IMR-90 (cell line): ENCODE measurements around the gene AHDC1. TPM values are rescaled to one million over a fixed set of nuclear protein-coding genes. Genes with fewer than 3 reads are reported as not detected.

Source experiments
- ATAC-seq: fragments of 200-7000 bp; cut with Tn5 transposase; 2 replicates; pipeline ENCODE4 v1.9.1; 2020; ENCODE audit warnings: low read depth, mild to moderate bottlenecking, moderate library complexity
- BruUV-seq: library from RNA; stranded (reverse); fragments of 400-500 nt; replicated peaks from 2 replicates; lab custom pipeline; 2021; lab: Mats Ljungman, UMichigan
- CTCF ChIA-PET: fragments of 300-600 bp; formaldehyde crosslinking; extraction: SDS; loops from one replicate; lab custom pipeline; 2021; ENCODE audit warnings: antibody characterized with exemption; lab: Yijun Ruan, JAX
- POLR2A ChIA-PET: fragments of 300-600 bp; sonication (Branson Sonifier 250); formaldehyde crosslinking; loops from one replicate; lab custom pipeline; 2022; ENCODE audit warnings: antibody characterized with exemption; ENCODE audit not compliant: unreplicated experiment; lab: Charles Lee
- DNase-seq: peaks from one replicate; pipeline ENCODE4 v3.0.0; 2013
- H2AFZ ChIP-seq: replicated peaks from 2 replicates; pipeline ENCODE3; 2013; ENCODE audit warnings: low read length, mild to moderate bottlenecking; ENCODE audit not compliant: poor library complexity
- H2AK5ac ChIP-seq: 2 replicates; pipeline ENCODE4 v1.6.1; 2013; ENCODE audit warnings: low read depth, low read length, inconsistent platforms
- H2AK9ac ChIP-seq: replicated peaks from 2 replicates; pipeline ENCODE3; 2013; ENCODE audit warnings: mild to moderate bottlenecking, low read depth, low read length, moderate library complexity; ENCODE audit not compliant: poor library complexity
- H2BK120ac ChIP-seq: 2 replicates; pipeline ENCODE4 v1.6.1; 2013; ENCODE audit warnings: low read depth, low read length, inconsistent platforms
- H2BK15ac ChIP-seq: 3 replicates; pipeline ENCODE4 v1.6.1; 2013; ENCODE audit warnings: low read depth, low read length, inconsistent platforms
- H2BK20ac ChIP-seq: 2 replicates; pipeline ENCODE4 v1.6.1; 2013; ENCODE audit warnings: low read depth, mild to moderate bottlenecking, inconsistent platforms, low read length, moderate library complexity
- H2BK5ac ChIP-seq: 2 replicates; pipeline ENCODE4 v1.6.1; 2013; ENCODE audit warnings: mild to moderate bottlenecking, low read depth, low read length, inconsistent platforms; ENCODE audit not compliant: poor library complexity, severe bottlenecking
- H3K14ac ChIP-seq: replicated peaks from 2 replicates; pipeline ENCODE4 v1.6.1; 2013; ENCODE audit warnings: low read depth, low read length, inconsistent platforms
- H3K18ac ChIP-seq: 2 replicates; pipeline ENCODE4 v1.6.1; 2013; ENCODE audit warnings: low read depth, low read length, control low read depth
- H3K23ac ChIP-seq: 2 replicates; pipeline ENCODE4 v1.6.1; 2013; ENCODE audit warnings: low read depth, low read length, inconsistent platforms
- H3K27ac ChIP-seq: 2 replicates; pipeline ENCODE4 v1.5.1; 2013; ENCODE audit warnings: mild to moderate bottlenecking, control low read depth, low read length; ENCODE audit not compliant: insufficient read depth
- H3K27me3 ChIP-seq: 2 replicates; pipeline ENCODE4 v1.6.1; 2013; ENCODE audit warnings: low read length; ENCODE audit not compliant: control insufficient read depth, insufficient read depth
- H3K36me3 ChIP-seq: 2 replicates; pipeline ENCODE4 v1.6.1; 2013; ENCODE audit warnings: low read length, mixed read lengths; ENCODE audit not compliant: control insufficient read depth, insufficient read depth
- H3K4ac ChIP-seq: 2 replicates; pipeline ENCODE4 v1.6.1; 2013; ENCODE audit warnings: low read depth, low read length, inconsistent platforms
- H3K4me1 ChIP-seq: 2 replicates; pipeline ENCODE4 v1.6.1; 2013; ENCODE audit warnings: low read length, mixed read lengths; ENCODE audit not compliant: control insufficient read depth, insufficient read depth
- H3K4me2 ChIP-seq: 2 replicates; pipeline ENCODE4 v1.6.1; 2013; ENCODE audit warnings: low read depth, mild to moderate bottlenecking, control low read depth, low read length, moderate library complexity
- H3K4me3 ChIP-seq: 2 replicates; pipeline ENCODE4 v1.5.1; 2013; ENCODE audit warnings: low read depth, mild to moderate bottlenecking, control low read depth, low read length, moderate library complexity; ENCODE audit not compliant: insufficient read depth
- H3K56ac ChIP-seq: 2 replicates; pipeline ENCODE4 v1.6.1; 2013; ENCODE audit warnings: low read length, inconsistent platforms; ENCODE audit not compliant: insufficient read depth; ENCODE audit errors: extremely low read depth
- H3K79me1 ChIP-seq, 2 experiments: 2 replicates each; pipeline ENCODE4 v1.6.1; 2013; ENCODE audit warnings: low read length in 2 of 2, inconsistent platforms in 1 of 2, low read depth in 1 of 2
- H3K9ac ChIP-seq: 2 replicates; pipeline ENCODE4 v1.6.1; 2013; ENCODE audit warnings: low read depth, low read length, control low read depth
- H3K9me1 ChIP-seq: 2 replicates; pipeline ENCODE4 v1.6.1; 2013; ENCODE audit warnings: low read length, inconsistent platforms; ENCODE audit not compliant: insufficient read depth
- H3K9me3 ChIP-seq: 2 replicates; pipeline ENCODE4 v1.6.1; 2013; ENCODE audit warnings: low read length; ENCODE audit not compliant: control insufficient read depth, insufficient read depth
- H4K20me1 ChIP-seq: 2 replicates; pipeline ENCODE4 v1.6.1; 2013; ENCODE audit warnings: low read length, inconsistent platforms; ENCODE audit not compliant: insufficient read depth
- H4K5ac ChIP-seq: 2 replicates; pipeline ENCODE4 v1.6.1; 2013; ENCODE audit warnings: mild to moderate bottlenecking, low read depth, low read length, control low read depth
- H4K8ac ChIP-seq, 2 experiments: 2 replicates each; pipeline ENCODE4 v1.6.1; 2013; ENCODE audit warnings: low read depth in 2 of 2, low read length in 2 of 2, control low read depth in 1 of 2, inconsistent platforms in 1 of 2
- H4K91ac ChIP-seq: 2 replicates; pipeline ENCODE4 v1.6.1; 2013; ENCODE audit warnings: low read depth, low read length, inconsistent platforms; ENCODE audit not compliant: insufficient read depth
- BHLHE40 ChIP-seq: fragments of 150-350 bp; IDR thresholded peaks from 2 replicates; pipeline ENCODE4 v1.6.1; 2016; ENCODE audit warnings: mild to moderate bottlenecking, low read depth, low read length
- CEBPB ChIP-seq: IDR thresholded peaks from 2 replicates; pipeline ENCODE4 v1.6.1; 2012; ENCODE audit warnings: low read depth, low read length, improper control_type of control experiment
- CHD1 ChIP-seq: IDR thresholded peaks from 2 replicates; pipeline ENCODE4 v1.6.1; 2012; ENCODE audit warnings: low read depth, low read length, improper control_type of control experiment
- MAFK ChIP-seq: IDR thresholded peaks from 2 replicates; pipeline ENCODE4 v1.6.1; 2012; ENCODE audit warnings: low read depth, low read length, improper control_type of control experiment
- MAZ ChIP-seq: IDR thresholded peaks from 2 replicates; pipeline ENCODE4 v1.6.1; 2012; ENCODE audit warnings: low read depth, mild to moderate bottlenecking, low read length, improper control_type of control experiment, moderate library complexity, borderline replicate concordance
- MXI1 ChIP-seq: IDR thresholded peaks from 2 replicates; pipeline ENCODE4 v1.6.1; 2012; ENCODE audit warnings: low read depth, mild to moderate bottlenecking, low read length, moderate library complexity, borderline replicate concordance
- NFE2L2 ChIP-seq: fragments of 150-350 bp; IDR thresholded peaks from 2 replicates; pipeline ENCODE4 v1.6.1; 2016; ENCODE audit warnings: low read depth, mild to moderate bottlenecking, low read length
- POLR2A ChIP-seq: IDR thresholded peaks from 2 replicates; pipeline ENCODE4 v1.6.1; 2012; ENCODE audit warnings: mild to moderate bottlenecking, low read depth, low read length
- RAD21 ChIP-seq: IDR thresholded peaks from 2 replicates; pipeline ENCODE4 v1.6.1; 2012; ENCODE audit warnings: low read length, improper control_type of control experiment
- RCOR1 ChIP-seq: IDR thresholded peaks from 2 replicates; pipeline ENCODE4 v1.6.1; 2012; ENCODE audit warnings: mild to moderate bottlenecking, low read length, improper control_type of control experiment; ENCODE audit not compliant: insufficient replicate concordance
- RFX5 ChIP-seq: IDR thresholded peaks from 2 replicates; pipeline ENCODE4 v1.8.0; 2012; ENCODE audit warnings: low read depth, mild to moderate bottlenecking, low read length, moderate library complexity
- SMC3 ChIP-seq: fragments of 150-350 bp; IDR thresholded peaks from 2 replicates; pipeline ENCODE4 v1.6.1; 2016; ENCODE audit warnings: low read depth, mild to moderate bottlenecking, antibody characterized with exemption, low read length, moderate library complexity
- WGBS, 2 experiments: methylation state at CpG; one replicate each; pipeline versions ENCODE4 v1.1.5 to v1.1.7; 2013; ENCODE audit warnings: missing lambda C conversion rate in 2 of 2; ENCODE audit not compliant: insufficient read length in 1 of 2; ENCODE audit errors: extremely low coverage in 2 of 2; 5-methylcytosine and 5-hydroxymethylcytosine counted together
- dilution Hi-C: fragments of 300-500 bp; cut with HindIII; formaldehyde crosslinking; loops from one replicate; pipeline ENCODE4 v1.14.3; 2018; ENCODE audit warnings: low sequenced_read_pairs; ENCODE audit not compliant: unreplicated experiment
- in situ Hi-C: fragments of 300-500 bp; cut with MboI; formaldehyde crosslinking; loops from 3 replicates; pipeline ENCODE4 v1.14.3; 2019; ENCODE audit warnings: low sequenced_read_pairs, inconsistent platforms, mixed read lengths
- intact Hi-C: fragments of 100-400 bp; cut with micrococcal nuclease; formaldehyde crosslinking; loops from 2 replicates; pipeline ENCODE4 v1.10.0; 2022
- polyA plus RNA-seq, 3 experiments: library from polyadenylated mRNA; depleted of rRNA; stranded (reverse); fragments of >200 nt; gene quantifications; 2 replicates each; pipeline ENCODE4 v1.2.3, GENCODE V29; 2012; ENCODE audit warnings: low replicate concordance in 1 of 3
- total RNA-seq: library from RNA; depleted of rRNA; stranded (reverse); fragments of >200 nt; gene quantifications from 2 replicates; pipeline ENCODE4 v1.2.3, GENCODE V29; 2012
- TF ChIP-seq, protein P1 (sequence below): fragments of 150-350 bp; IDR thresholded peaks from 2 replicates; pipeline ENCODE4 v1.6.1; 2017; ENCODE audit warnings: mild to moderate bottlenecking, antibody characterized with exemption, low read length, low read depth
- TF ChIP-seq, protein P2 (sequence below): conservative IDR thresholded peaks from 2 replicates; pipeline ENCODE4 v1.5.1; 2012; ENCODE audit warnings: mild to moderate bottlenecking, low read depth, low read length, improper control_type of control experiment

AHDC1 gene
- total and polyA plus RNA-seq, 2 of the 4 experiments (the other 2 are of a cell fraction), result 2.0 to 11.6 TPM

- no peak overlapping the region for H3K4me2 ChIP-seq
- no peak overlapping the region for H3K56ac ChIP-seq
- no peak overlapping the region for H2BK15ac ChIP-seq
- DNase-seq (no peak), ATAC-seq (no peak)
- no peak overlapping the region for H3K18ac ChIP-seq
- 63% methylated on average over 4 of the region's 11 CpGs; no CpG with 5 or more reads in 1 of the 2 experiments for WGBS, 2 experiments
- no peak overlapping the region for H2BK20ac ChIP-seq
- no peak overlapping the region for H2BK120ac ChIP-seq
- POLR2A ChIA-PET, result no interaction called here
- H2AK5ac ChIP-seq, result no peak overlapping the region
- H3K4ac ChIP-seq, result no peak overlapping the region
- H4K91ac ChIP-seq, result no peak overlapping the region
- H4K20me1 ChIP-seq, result no peaks in the 10 kb centered on the region
- no peaks in the 10 kb centered on the region for H3K9me3 ChIP-seq
- H4K8ac ChIP-seq, result no peak overlapping the region
- no peak overlapping the region for H3K9ac ChIP-seq
- no peaks in the 10 kb centered on the region for H3K36me3 ChIP-seq
- dilution Hi-C loops, result no loop called here
- H3K27ac ChIP-seq, result no peak overlapping the region
- H3K14ac ChIP-seq, result no peak overlapping the region
- peak overlapping the region; percentile 42 for H2AK9ac ChIP-seq
- H3K9me1 ChIP-seq, result no peaks in the 10 kb centered on the region; the same call in 1 of the 2 replicates
- H3K27me3 ChIP-seq, result peaks cover 37% of the 10 kb centered on the region
- CTCF ChIA-PET, result interaction anchor here (1.0 kb wide), 1 partner anchor 19 kb away, joined by 4 read pairs; no protein-coding TSS in a partner anchor
- no peak overlapping the region for H4K5ac ChIP-seq
- intact Hi-C loops, result no loop called here
- in situ Hi-C loops, result no loop called here
- no peak overlapping the region for H2AFZ ChIP-seq
- no peaks in the 10 kb centered on the region for H3K4me1 ChIP-seq
- H3K79me1 ChIP-seq, result no peaks in the 10 kb centered on the region
- no peak overlapping the region for H3K4me3 ChIP-seq
- no peak overlapping the region for H3K23ac ChIP-seq
- H2BK5ac ChIP-seq, result no peak overlapping the region
- BruUV-seq, result no TSS peak
- TF ChIP-seq SMC3 (no peak), NFE2L2 (no peak), POLR2A (no peak), RCOR1 (no peak), CHD1 (no peak), CEBPB (no peak), BHLHE40 (no peak), MAZ (no peak), RFX5 (no peak), RAD21 (no peak), MXI1 (no peak), MAFK (no peak)
- TF ChIP-seq, protein P1, sequence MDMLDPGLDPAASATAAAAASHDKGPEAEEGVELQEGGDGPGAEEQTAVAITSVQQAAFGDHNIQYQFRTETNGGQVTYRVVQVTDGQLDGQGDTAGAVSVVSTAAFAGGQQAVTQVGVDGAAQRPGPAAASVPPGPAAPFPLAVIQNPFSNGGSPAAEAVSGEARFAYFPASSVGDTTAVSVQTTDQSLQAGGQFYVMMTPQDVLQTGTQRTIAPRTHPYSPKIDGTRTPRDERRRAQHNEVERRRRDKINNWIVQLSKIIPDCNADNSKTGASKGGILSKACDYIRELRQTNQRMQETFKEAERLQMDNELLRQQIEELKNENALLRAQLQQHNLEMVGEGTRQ, result no peak
- TF ChIP-seq, protein P2, sequence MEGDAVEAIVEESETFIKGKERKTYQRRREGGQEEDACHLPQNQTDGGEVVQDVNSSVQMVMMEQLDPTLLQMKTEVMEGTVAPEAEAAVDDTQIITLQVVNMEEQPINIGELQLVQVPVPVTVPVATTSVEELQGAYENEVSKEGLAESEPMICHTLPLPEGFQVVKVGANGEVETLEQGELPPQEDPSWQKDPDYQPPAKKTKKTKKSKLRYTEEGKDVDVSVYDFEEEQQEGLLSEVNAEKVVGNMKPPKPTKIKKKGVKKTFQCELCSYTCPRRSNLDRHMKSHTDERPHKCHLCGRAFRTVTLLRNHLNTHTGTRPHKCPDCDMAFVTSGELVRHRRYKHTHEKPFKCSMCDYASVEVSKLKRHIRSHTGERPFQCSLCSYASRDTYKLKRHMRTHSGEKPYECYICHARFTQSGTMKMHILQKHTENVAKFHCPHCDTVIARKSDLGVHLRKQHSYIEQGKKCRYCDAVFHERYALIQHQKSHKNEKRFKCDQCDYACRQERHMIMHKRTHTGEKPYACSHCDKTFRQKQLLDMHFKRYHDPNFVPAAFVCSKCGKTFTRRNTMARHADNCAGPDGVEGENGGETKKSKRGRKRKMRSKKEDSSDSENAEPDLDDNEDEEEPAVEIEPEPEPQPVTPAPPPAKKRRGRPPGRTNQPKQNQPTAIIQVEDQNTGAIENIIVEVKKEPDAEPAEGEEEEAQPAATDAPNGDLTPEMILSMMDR, result no peak
These were observed 22.3 kb upstream of the AHDC1 start for GRCh38 chr1:27626031-27626935.
